Stimulated activated CD4-positive, alpha-beta T cell treated with anti-CD3 and anti-CD28 coated beads, Interleukin-12 subunit alpha, Interleukin-12 subunit beta, amount 100 ng/mL, for 24 hours (primary cell): ENCODE measurements around the gene LPIN3.

ENCODE experiments used
- DNase-seq, 2 experiments: peaks; one replicate each; pipeline ENCODE4 v3.0.0-alpha.2; 2020; ENCODE audit warnings: low read depth in 2 of 2

The LPIN3 gene

DNA sequence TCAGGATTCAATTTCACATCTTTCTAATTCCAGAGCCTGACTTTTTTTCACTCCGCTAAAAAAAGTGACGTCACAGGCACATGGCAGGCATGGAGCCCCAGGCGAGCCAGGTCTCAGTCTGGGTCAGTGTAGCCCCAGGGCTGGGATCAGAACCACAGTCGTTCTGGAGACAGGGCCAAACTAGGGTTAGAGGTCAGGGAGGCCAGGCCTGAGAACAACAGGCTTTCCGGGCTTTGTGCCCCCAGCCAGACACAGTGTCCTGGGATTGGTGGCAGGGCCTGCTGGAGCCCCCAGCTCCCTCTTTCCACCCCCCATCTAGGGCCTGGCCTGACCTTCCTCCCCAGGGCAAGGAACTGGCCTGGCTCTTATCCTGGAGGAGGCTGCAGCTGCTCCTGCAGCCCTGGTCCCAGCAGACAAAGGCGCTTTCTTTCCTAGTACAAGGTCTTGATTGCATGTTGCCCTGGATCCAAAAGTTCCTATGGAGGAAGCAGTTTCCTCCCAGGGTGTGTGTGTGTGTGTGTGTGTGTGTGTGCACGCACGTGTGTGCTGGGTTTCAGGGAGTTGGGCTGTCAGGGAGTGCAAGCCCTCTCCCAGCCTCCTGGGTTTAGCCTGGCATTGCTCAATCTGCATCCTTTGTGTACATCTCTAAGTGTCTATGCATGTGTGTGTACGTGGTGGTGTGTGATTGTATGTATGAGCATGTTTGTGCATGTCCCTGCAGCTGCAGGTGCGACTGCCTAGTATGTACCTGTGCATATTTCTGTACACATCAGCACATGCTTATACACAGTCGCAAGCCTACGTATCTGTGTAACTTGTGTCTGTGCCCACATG lies 52.5 kb downstream of the LPIN3 start:
- no peak for DNase-seq

DNA sequence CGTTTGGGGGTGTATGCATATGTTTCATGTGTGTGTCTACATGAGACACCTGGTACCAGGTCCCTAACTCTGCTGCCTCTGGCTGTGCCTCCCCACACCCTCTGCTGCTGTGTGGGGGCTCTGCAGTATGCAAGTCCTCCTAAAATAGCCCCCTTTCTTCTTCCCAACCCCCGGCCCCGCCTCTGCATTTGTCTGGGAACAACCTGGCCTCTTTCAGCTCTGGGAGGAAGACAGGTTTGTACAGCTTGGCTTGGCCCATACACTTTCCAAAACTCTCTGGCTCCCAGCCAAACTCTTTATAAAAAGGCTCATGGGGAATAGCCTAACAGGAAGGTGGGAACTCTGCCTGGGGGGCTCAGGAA lies 53.1 kb downstream of the LPIN3 start:
- DNase-seq, result no peak

DNA sequence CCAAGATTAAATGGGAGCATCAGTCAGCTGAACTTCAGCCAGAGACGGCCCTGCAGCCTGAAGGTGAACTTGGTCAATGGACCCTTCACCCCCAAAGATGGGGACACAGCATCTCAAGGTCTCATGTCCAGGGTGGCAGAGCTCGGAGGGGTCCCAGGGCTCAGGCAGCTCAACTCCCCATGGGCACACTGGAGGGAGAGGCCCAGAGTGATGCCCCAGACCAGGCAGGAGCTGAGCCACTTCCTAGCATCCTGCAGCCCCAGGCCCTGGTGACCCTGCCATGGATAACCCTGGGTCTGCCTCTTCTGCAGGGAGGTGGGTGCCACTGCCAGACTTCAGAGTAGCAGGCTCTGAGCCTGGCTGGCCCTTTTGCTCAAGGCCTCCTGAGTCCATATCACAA lies 53.5 kb downstream of the LPIN3 start:
- no peak for DNase-seq

DNA sequence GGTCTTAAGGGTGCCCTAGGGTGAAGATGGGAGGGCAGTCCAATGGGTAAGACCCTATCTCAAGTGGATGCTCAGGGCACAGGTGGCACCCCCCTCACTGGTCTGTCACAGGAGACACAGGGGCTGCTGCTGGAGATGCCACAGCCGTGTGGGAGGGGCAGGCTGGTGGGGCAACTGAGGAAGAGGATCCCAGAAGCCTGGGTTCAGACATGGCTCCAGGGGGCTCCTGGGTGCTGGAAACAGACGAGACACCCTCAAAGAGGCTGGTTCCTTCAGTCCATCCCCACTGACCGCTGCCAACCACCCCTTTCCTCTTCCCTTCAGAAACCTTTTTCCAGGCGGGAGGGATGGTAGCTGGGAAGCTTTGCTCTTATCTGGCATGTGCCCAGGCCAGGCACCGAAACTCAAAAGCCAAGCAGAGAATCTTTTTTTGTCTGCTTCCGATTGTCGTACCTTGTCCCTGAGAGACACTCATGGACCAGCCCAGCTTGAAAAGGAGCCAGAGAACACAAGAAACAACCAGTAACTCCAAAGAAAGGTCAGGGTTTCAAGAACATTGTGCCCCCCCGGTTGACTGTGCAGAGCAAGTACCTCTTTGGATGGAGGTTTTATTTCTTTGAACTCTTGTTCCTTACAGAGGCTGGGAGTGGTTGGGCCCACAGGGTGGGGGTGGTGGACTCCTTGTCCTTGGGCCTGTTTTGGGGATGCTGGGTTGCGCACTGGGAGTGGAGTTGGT lies 54.5 kb downstream of the LPIN3 start:
- DNase-seq, result no peak

- DNase-seq, result no peak
Observed at GRCh38 chr20:41395667-41396664, 55.3 kb downstream of the LPIN3 start.

- DNase-seq, result no peak
Observed at GRCh38 chr20:41398408-41398807, 57.8 kb downstream of the LPIN3 start.

DNA sequence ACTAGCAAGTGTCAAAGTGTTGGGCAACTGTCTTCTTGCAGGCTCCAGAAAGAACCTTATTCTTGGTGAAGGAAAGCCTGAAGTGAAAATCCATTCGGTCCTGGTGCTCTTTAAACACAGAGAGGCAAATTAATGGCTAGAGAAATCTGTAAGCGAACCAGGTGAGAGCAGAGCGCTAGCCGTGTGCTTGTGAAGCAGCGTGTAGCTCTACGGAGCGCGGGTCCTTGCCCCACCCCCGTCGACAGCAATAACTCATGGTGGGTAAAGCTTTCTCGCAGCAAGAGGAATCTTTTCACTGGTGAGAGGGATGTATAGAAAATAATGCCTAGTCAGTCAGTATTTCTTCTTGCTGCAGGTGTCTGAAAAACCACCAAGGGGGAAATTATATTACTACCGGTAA lies 63.0 kb downstream of the LPIN3 start:
- DNase-seq, result no peak

DNA sequence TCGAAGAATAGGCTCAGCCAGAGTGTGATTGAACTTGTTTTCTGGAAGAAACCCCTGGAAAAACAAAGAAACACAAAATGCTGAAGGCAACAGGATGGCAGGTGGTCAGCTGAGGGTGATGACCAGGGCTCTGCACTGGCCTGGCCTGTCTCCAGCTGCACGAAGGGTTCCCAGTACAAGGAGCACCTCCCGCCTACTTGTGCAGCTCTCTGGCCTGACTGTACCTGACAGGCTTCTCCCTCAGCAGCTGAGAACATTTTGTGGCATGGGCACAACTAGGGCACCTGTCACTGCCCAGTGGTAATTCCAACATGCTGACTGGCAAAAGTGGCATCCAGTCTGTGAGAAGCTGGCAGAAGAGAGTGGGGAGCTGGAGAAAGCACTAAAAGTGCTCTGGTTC lies 64.8 kb downstream of the LPIN3 start:
- DNase-seq, result no peak

GRCh38 chr20:41406353-41406752 lies 65.7 kb downstream of the LPIN3 start:
- no peak for DNase-seq

DNA sequence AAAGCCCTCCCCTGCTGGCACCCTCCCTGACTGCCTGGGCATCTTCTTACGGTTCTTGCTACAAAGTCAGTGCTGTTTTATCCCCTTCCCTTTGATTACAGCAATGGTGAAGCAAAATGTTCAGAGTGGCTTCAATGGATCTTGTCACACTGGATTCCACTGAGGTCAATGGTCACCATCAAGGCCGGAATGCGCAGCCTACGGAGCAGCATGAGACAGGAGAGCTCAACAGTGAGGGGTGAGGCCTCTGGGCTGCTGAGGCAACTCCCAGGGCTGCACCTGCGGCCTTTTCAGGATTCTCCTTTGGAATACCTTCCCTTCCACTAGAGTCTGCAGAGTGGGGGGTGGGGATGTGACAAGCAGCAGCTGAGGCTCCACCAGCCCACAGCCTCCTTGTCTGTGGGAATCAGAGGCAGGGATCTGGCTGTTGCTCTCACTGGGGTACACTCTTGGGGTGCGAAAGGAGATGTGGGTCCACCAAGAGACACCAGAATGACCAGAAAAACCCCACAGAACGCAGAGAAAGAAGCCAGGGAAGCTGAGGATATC lies 66.3 kb downstream of the LPIN3 start:
- no peak for DNase-seq

DNA sequence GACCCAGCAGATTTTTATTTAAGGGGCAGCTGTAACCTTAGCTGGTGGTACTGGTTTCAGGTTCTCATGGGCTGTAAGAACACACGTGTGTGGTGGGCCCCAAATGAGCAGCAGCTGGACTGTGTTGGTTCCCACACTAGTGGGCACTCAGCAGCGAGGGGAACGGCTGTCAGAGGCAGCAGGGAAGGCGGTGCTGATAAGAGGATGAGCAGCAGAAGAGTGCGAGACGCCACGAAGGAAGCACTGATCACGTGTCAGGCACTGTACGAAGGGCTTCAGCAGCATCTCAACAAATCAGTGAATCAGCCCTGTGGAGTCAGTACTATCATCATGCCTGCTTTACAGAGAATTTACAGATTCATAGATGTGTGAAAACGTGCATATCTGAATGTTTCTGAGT lies 67.0 kb downstream of the LPIN3 start:
- DNase-seq, result no peak

DNA sequence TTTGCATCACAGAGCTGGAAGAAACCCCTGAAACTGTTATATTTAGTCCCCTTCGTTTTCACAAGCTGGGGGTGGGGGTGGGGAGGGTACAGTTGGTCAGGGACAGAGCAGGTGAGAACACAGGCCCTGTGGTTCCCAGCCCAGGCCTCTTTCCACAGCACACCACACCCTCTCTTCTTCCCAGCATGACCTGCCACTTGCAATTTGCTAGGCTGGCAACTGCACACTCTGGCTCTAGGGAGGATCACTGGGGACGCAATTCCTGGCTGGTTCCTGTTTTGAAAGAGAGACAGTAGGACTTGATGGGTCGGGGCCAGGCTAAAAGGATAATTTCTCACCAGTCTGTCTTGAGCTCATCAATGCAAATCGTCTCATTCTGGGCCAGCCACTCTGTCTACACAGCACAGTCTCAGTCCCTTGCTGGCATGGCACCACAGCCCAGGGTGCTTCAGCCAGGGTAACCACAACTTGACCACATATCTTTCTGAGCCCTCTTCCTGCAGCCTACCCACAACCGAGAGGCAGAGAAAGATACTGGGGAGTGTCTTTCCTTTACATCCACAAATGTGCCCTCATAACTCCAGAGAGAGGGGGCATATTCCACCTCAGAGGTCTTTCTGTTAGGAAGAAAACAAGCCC lies 67.7 kb downstream of the LPIN3 start:
- no peak for DNase-seq

DNA sequence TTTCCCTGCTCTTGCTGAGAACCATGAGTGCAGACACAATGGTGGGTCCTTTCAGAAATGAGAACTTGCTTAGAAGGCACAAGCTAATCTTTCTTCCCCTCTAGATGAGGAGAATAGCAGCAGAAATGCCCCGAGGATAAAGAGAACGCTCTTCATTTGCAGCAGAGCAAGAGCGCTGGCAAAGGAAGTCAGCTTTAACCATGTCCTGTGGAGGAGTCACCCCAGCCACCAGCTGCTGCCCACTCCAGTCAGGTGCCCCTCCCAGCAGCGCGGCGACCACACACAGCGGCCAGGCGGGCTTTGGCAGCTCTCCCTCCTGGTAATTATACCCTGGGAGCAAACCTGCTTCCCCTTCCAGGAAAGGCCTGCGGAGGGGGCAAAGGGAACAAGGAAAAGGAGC lies 68.4 kb downstream of the LPIN3 start:
- DNase-seq, result no peak
